PC-9 (cell line): Measurements from ENCODE around the gene GBA3. TPM values are rescaled to one million over a fixed set of nuclear protein-coding genes. Genes with fewer than 3 reads are reported as not detected.

Experiments
- BruUV-seq: library from RNA; stranded (reverse); fragments of 400-500 nt; replicated peaks from 2 replicates; lab custom pipeline; 2021; lab: Mats Ljungman, UMichigan
- CTCF ChIA-PET: fragments of 300-600 bp; sonication (Branson Sonifier 250); formaldehyde crosslinking; loops from one replicate; lab custom pipeline; 2022; ENCODE audit warnings: antibody characterized with exemption; lab: Charles Lee
- POLR2A ChIA-PET: fragments of 300-600 bp; sonication (Branson Sonifier 250); formaldehyde crosslinking; loops from one replicate; lab custom pipeline; 2022; ENCODE audit warnings: antibody characterized with exemption; ENCODE audit not compliant: unreplicated experiment; lab: Charles Lee
- DNase-seq, 2 experiments: peaks; one replicate each; pipeline versions ENCODE4 v3.0.0 to v3.0.0-alpha.2; 2015 to 2022; ENCODE audit warnings: mixed read lengths in 1 of 2
- H2AFZ ChIP-seq: fragments of 200-600 bp; sonication (generic); 2 replicates; pipeline ENCODE4 v1.8.1; 2017; ENCODE audit warnings: antibody characterized with exemption
- H3F3A ChIP-seq: fragments of 200-600 bp; sonication (generic); 2 replicates; pipeline ENCODE4 v1.8.1; 2017; ENCODE audit warnings: antibody characterized with exemption, mild to moderate bottlenecking, low read depth; ENCODE audit not compliant: insufficient read depth
- H3K27ac ChIP-seq: fragments of 200-600 bp; sonication (generic); 2 replicates; pipeline ENCODE4 v1.6.1; 2016; ENCODE audit warnings: mixed run types
- H3K27me3 ChIP-seq: fragments of 200-600 bp; sonication (generic); 2 replicates; pipeline ENCODE4 v1.6.1; 2016; ENCODE audit warnings: low read depth, mixed run types; ENCODE audit not compliant: insufficient read depth
- H3K36me3 ChIP-seq: fragments of 200-600 bp; sonication (generic); 2 replicates; pipeline ENCODE4 v1.6.1; 2016; ENCODE audit warnings: low read depth, mixed run types
- H3K4me1 ChIP-seq: fragments of 200-600 bp; sonication (generic); replicated peaks from 2 replicates; pipeline ENCODE4 v1.6.1; 2016; ENCODE audit warnings: mixed run types; ENCODE audit not compliant: insufficient read depth
- H3K4me2 ChIP-seq: fragments of 200-600 bp; sonication (generic); 2 replicates; pipeline ENCODE4 v1.6.1; 2017; ENCODE audit warnings: mixed run types
- H3K4me3 ChIP-seq: fragments of 200-600 bp; sonication (generic); 2 replicates; pipeline ENCODE4 v1.6.1; 2016; ENCODE audit warnings: mixed run types
- H3K79me2 ChIP-seq: fragments of 200-600 bp; sonication (generic); 2 replicates; pipeline ENCODE4 v1.6.1; 2017; ENCODE audit warnings: low read depth, mixed run types
- H3K9me2 ChIP-seq: fragments of 200-600 bp; sonication (generic); 2 replicates; pipeline ENCODE4 v1.8.1; 2017; ENCODE audit warnings: mild to moderate bottlenecking; ENCODE audit not compliant: insufficient read depth
- H3K9me3 ChIP-seq: fragments of 200-600 bp; sonication (generic); 2 replicates; pipeline ENCODE4 v1.8.1; 2016; ENCODE audit warnings: low read depth; ENCODE audit not compliant: insufficient read depth
- H4K20me1 ChIP-seq: fragments of 200-600 bp; sonication (generic); 2 replicates; pipeline ENCODE4 v1.8.1; 2017; ENCODE audit not compliant: insufficient read depth
- EZH2 ChIP-seq: fragments of 200-600 bp; sonication (generic); IDR thresholded peaks from 2 replicates; pipeline ENCODE4 v1.8.0; 2017; ENCODE audit warnings: antibody characterized with exemption, low read depth
- intact Hi-C: fragments of 100-400 bp; cut with micrococcal nuclease; formaldehyde crosslinking; loops from one replicate; pipeline ENCODE4 v1.10.0; 2022; ENCODE audit not compliant: unreplicated experiment
- total RNA-seq: library from RNA; stranded (reverse); gene quantifications from 2 replicates; pipeline ENCODE4 v1.2.3, GENCODE V29; 2021
- TF ChIP-seq, protein P1 (sequence below): fragments of 200-600 bp; sonication (generic); conservative IDR thresholded peaks from 2 replicates; pipeline ENCODE4 v1.6.1; 2017; ENCODE audit warnings: mixed run types, antibody characterized with exemption, mild to moderate bottlenecking, moderate library complexity

GBA3 gene
- total RNA-seq, 1 experiment from 2014 or later: not detected

DNA sequence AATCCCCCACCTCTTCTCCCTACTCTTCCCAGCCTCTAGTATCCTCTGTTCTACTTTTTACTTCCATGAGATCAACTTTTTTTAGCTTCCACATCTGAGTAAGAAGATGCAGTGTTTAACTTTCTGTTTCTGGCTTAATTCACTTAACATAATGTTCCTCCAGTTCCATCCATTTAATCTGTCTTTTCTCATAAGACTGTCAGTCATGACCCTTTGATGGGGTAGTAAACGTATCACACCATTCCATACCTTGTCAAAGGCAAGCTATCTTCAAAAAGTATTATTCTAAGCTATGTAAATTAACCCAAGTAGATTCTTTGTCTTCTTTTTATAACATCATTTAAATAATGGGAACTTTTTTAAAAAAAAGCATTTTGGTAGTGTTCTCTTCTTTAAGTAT is 15.0 kb upstream of the GBA3 start:
- H3F3A ChIP-seq: no peaks in the 10 kb centered on the region
- H3K4me2 ChIP-seq: no peak overlapping the region
- no peaks in the 10 kb centered on the region for H3K79me2 ChIP-seq
- no peaks in the 10 kb centered on the region for H3K9me2 ChIP-seq
- BruUV-seq: no TSS peak
- DNase-seq: no peak
- no peaks in the 10 kb centered on the region for H3K9me3 ChIP-seq
- H3K36me3 ChIP-seq: no peaks in the 10 kb centered on the region
- intact Hi-C loops: no loop called here
- no peaks in the 10 kb centered on the region for H4K20me1 ChIP-seq
- H3K4me1 ChIP-seq: no peaks in the 10 kb centered on the region
- H3K27me3 ChIP-seq: no peaks in the 10 kb centered on the region
- CTCF ChIA-PET: no interaction called here
- H3K27ac ChIP-seq: no peak overlapping the region
- no peak overlapping the region for H3K4me3 ChIP-seq
- no peak overlapping the region for H2AFZ ChIP-seq
- no peak for TF ChIP-seq EZH2
- TF ChIP-seq, protein P1, sequence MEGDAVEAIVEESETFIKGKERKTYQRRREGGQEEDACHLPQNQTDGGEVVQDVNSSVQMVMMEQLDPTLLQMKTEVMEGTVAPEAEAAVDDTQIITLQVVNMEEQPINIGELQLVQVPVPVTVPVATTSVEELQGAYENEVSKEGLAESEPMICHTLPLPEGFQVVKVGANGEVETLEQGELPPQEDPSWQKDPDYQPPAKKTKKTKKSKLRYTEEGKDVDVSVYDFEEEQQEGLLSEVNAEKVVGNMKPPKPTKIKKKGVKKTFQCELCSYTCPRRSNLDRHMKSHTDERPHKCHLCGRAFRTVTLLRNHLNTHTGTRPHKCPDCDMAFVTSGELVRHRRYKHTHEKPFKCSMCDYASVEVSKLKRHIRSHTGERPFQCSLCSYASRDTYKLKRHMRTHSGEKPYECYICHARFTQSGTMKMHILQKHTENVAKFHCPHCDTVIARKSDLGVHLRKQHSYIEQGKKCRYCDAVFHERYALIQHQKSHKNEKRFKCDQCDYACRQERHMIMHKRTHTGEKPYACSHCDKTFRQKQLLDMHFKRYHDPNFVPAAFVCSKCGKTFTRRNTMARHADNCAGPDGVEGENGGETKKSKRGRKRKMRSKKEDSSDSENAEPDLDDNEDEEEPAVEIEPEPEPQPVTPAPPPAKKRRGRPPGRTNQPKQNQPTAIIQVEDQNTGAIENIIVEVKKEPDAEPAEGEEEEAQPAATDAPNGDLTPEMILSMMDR: no peak
- POLR2A ChIA-PET: no interaction called here

DNA sequence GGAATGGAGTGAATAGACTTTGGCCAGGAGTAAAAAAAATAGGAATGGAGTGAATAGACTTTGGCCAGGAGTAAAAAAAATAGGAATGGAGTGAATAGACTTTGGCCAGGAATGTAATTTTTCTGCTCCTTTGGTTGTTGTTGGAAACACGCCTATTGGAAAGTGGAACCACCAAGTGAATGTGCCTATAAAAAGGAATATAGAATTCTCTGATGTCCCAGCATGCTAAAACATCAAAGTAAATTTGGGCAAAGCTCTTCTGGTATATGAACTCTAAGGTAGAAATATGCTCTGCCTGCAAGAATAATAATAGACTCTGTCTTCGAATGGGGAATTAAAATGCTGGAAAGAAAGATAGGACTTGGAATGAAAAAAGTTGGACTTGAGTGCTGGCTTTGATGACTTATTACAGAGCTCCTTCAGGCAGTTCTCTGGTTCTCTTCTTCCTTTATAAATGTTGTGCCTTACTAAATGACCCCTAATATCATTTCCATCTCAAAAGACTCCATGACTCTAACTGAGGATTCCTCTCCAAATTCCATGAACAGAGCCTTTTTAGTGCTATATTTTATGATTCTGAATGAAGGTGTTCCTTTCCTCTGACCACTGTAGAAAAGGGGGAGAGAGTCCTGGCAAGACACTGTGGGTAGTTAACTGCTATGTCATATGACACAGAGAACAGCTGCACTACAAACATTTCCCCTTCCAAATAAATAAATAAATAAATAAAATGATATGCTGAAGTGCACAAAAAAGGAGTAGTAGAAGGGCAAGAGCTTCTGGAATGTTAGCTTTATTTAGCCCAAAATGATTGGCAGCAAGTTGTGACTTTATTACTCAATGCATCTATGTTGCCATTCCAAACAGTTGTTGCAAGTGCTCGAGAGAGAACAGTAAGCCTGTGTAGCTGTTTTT is 13.5 kb upstream of the GBA3 start:
- no peaks in the 10 kb centered on the region for H3K36me3 ChIP-seq
- H3K4me3 ChIP-seq: no peak overlapping the region
- H3K27ac ChIP-seq: no peak overlapping the region
- no peak for DNase-seq
- ChIA-PET CTCF (no interaction called here), POLR2A (no interaction called here)
- H3K27me3 ChIP-seq: no peaks in the 10 kb centered on the region
- H3K4me1 ChIP-seq: no peaks in the 10 kb centered on the region
- intact Hi-C loops: no loop called here
- no TSS peak for BruUV-seq
- no peaks in the 10 kb centered on the region for H3K9me2 ChIP-seq
- no peak overlapping the region for H2AFZ ChIP-seq
- H3K4me2 ChIP-seq: no peak overlapping the region
- H3K79me2 ChIP-seq: no peaks in the 10 kb centered on the region
- no peaks in the 10 kb centered on the region for H3F3A ChIP-seq
- H4K20me1 ChIP-seq: no peaks in the 10 kb centered on the region
- TF ChIP-seq, protein P1: no peak
- TF ChIP-seq EZH2: no peak
- no peaks in the 10 kb centered on the region for H3K9me3 ChIP-seq

- no peaks in the 10 kb centered on the region for H4K20me1 ChIP-seq
Measured at GRCh38 chr4:22680065-22680642, 12.6 kb upstream of the GBA3 start.

More at GRCh38 chr4:22680065-22680642, 12.6 kb upstream of the GBA3 start:
- Histone ChIP-seq H3K9me2 (no peaks in the 10 kb centered on the region), H3K4me3 (no peak overlapping the region), H3K36me3 (no peaks in the 10 kb centered on the region), H3K79me2 (no peaks in the 10 kb centered on the region), H2AFZ (no peak overlapping the region), H3K27ac (no peak overlapping the region), H3K4me2 (no peak overlapping the region), H3F3A (no peaks in the 10 kb centered on the region), H3K4me1 (no peaks in the 10 kb centered on the region), H3K27me3 (no peaks in the 10 kb centered on the region), H3K9me3 (no peaks in the 10 kb centered on the region)
- no TSS peak for BruUV-seq
- TF ChIP-seq, protein P1: no peak
- TF ChIP-seq EZH2: no peak
- ChIA-PET CTCF (no interaction called here), POLR2A (no interaction called here)
- DNase-seq: no peak
- intact Hi-C loops: no loop called here
